Colonic mucosa (tissue), 4 donors: Measurements from ENCODE around the gene CDH12. TPM values are rescaled to one million over a fixed set of nuclear protein-coding genes. Genes with fewer than 3 reads are reported as not detected.

Experiments
- DNase-seq: peaks from one replicate; pipeline ENCODE4 v3.0.0-alpha.2; 2020
- H3K27ac ChIP-seq: fragments of 200-600 bp; one replicate; pipeline ENCODE4 v1.8.0; 2021
- H3K27me3 ChIP-seq: fragments of 200-600 bp; one replicate; pipeline ENCODE4 v1.8.0; 2021
- H3K36me3 ChIP-seq: fragments of 200-600 bp; one replicate; pipeline ENCODE4 v1.8.0; 2021
- H3K4me1 ChIP-seq: fragments of 200-600 bp; one replicate; pipeline ENCODE4 v1.8.0; 2021; ENCODE audit warnings: mild to moderate bottlenecking
- H3K4me3 ChIP-seq: fragments of 200-600 bp; one replicate; pipeline ENCODE4 v1.8.0; 2021
- H3K9ac ChIP-seq, 2 donors: one replicate each; pipeline ENCODE4 v1.7.0; 2013; ENCODE audit warnings: control low read depth in 2 of 2, low read depth in 2 of 2, low read length in 2 of 2
- H3K9me3 ChIP-seq: fragments of 200-600 bp; one replicate; pipeline ENCODE4 v1.8.0; 2021
- intact Hi-C: fragments of 100-400 bp; cut with DNase I; formaldehyde crosslinking; loops from one replicate; pipeline ENCODE4 v1.14.1; 2022
- total RNA-seq, 2 donors: library from RNA; stranded (reverse); fragmentation: NEBNext Ultra II Directional in 1 of 2; extraction: Animal tissue kit (Norgen Biotek cat#: 25700) in 1 of 2; gene quantifications; one replicate each; pipeline ENCODE4 v1.2.1, GENCODE V29; 2021
- TF ChIP-seq, protein P1 (sequence below): fragments of 200-600 bp; IDR thresholded peaks from one replicate; pipeline ENCODE4 v1.8.0; 2022; ENCODE audit warnings: antibody characterized with exemption, mild to moderate bottlenecking
- donor health status: healthy.
- donor health status: DM: no; HTN: no; CAD: no.
- donor health status: DM: no; HTN: no; CAD: no.

Gene CDH12
- total RNA-seq, 2 donors from 2014 or later, result not detected

DNA sequence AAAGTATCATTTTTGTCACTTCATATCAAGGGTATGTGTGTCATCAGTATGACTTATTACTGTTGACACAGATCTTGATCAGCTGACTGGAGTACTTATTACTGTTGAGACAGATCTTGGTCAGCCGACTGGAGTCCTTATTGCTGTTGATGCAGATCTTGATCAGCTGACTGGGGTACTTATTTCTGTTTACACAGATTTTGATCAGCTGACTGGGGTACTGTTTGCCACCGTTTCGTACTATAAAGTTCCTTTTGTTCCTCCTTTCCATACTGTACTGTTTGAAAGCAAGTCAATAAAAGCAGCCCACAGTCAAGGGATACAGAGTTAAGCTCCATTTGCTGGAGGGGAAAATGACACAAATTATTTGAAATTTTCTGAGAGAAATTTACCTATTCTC lies 347.3 kb downstream of the CDH12 start:
- Histone ChIP-seq H3K9me3 (no peaks in the 10 kb centered on the region), H3K4me3 (no peak overlapping the region), H3K4me1 (no peaks in the 10 kb centered on the region), H3K9ac (no peak overlapping the region), H3K36me3 (no peaks in the 10 kb centered on the region), H3K27me3 (no peaks in the 10 kb centered on the region), H3K27ac (no peak overlapping the region)
- TF ChIP-seq, protein P1, sequence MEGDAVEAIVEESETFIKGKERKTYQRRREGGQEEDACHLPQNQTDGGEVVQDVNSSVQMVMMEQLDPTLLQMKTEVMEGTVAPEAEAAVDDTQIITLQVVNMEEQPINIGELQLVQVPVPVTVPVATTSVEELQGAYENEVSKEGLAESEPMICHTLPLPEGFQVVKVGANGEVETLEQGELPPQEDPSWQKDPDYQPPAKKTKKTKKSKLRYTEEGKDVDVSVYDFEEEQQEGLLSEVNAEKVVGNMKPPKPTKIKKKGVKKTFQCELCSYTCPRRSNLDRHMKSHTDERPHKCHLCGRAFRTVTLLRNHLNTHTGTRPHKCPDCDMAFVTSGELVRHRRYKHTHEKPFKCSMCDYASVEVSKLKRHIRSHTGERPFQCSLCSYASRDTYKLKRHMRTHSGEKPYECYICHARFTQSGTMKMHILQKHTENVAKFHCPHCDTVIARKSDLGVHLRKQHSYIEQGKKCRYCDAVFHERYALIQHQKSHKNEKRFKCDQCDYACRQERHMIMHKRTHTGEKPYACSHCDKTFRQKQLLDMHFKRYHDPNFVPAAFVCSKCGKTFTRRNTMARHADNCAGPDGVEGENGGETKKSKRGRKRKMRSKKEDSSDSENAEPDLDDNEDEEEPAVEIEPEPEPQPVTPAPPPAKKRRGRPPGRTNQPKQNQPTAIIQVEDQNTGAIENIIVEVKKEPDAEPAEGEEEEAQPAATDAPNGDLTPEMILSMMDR, result no peak
- DNase-seq, result no peak
- intact Hi-C loops, result no loop called here

DNA sequence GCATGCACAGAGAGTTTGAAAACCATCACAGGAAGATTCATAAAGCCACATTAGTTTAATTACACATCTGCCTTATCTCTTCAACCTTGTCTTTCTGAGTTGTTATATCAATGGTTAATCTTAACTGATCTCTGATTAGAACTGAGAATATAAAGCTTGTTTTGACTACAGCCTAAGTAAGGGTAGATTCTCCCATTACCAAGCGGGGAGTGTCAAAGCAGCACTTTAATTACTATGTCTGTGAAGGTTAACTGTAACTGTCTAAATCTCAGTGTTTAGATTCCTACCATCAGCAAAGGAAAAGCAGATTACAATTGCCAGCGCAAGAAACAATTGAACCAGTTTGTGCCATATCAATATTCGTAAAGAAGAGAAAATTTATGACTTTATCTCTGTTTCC lies 348.7 kb downstream of the CDH12 start:
- TF ChIP-seq, protein P1, result no peak
- Histone ChIP-seq H3K9ac (no peak overlapping the region), H3K9me3 (no peaks in the 10 kb centered on the region), H3K36me3 (no peaks in the 10 kb centered on the region), H3K4me3 (no peak overlapping the region), H3K4me1 (no peaks in the 10 kb centered on the region), H3K27me3 (no peaks in the 10 kb centered on the region), H3K27ac (no peak overlapping the region)
- no peak for DNase-seq
- intact Hi-C loops, result no loop called here

DNA sequence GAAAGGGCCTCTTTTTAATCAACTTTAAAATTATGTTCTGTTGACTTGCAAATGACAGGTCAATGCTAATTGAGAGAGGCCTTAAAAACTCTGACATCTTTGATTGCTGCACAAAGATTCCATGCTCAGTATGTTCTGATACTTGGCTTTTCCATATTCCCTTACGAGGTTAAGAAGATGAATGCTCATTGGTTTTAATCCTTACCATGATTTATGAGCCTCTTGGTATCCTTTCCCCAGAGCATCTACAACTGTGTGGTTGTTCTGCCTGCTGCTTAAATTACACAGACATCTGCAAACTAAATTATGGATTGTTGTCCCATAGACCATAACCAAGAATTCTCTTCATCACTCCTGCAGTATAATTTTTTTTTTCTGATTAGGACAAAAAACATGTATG lies 352.6 kb downstream of the CDH12 start:
- intact Hi-C loops, result no loop called here
- H3K4me1 ChIP-seq, result no peaks in the 10 kb centered on the region
- no peak overlapping the region for H3K27ac ChIP-seq
- TF ChIP-seq, protein P1, result no peak
- no peaks in the 10 kb centered on the region for H3K9me3 ChIP-seq
- no peak overlapping the region for H3K9ac ChIP-seq
- no peaks in the 10 kb centered on the region for H3K27me3 ChIP-seq
- H3K4me3 ChIP-seq, result no peak overlapping the region
- DNase-seq, result no peak
- no peaks in the 10 kb centered on the region for H3K36me3 ChIP-seq

DNA sequence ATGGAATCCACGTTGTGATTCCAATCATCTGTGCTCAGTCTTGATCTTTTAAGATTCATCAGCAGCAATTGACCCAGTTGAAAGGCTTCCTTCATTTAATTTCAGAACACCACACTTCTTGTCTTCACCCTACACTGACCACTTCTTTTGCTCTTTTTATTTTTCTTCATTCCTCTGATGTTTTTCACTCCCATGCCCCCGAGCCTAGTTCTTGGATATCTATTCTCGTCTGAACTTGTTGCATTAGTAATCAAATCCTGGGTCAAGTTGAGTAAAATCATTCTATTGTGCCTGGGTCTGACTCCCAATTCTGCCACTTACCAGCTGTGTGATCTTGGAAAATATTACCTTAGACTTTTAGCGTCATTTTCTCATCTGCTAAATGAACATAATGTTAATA lies 356.5 kb downstream of the CDH12 start:
- intact Hi-C loops, result no loop called here
- no peak for DNase-seq
- Histone ChIP-seq H3K27me3 (no peaks in the 10 kb centered on the region), H3K4me3 (no peak overlapping the region), H3K9ac (no peak overlapping the region), H3K36me3 (no peaks in the 10 kb centered on the region), H3K9me3 (no peaks in the 10 kb centered on the region), H3K27ac (no peak overlapping the region), H3K4me1 (no peaks in the 10 kb centered on the region)
- TF ChIP-seq, protein P1, result no peak

DNA sequence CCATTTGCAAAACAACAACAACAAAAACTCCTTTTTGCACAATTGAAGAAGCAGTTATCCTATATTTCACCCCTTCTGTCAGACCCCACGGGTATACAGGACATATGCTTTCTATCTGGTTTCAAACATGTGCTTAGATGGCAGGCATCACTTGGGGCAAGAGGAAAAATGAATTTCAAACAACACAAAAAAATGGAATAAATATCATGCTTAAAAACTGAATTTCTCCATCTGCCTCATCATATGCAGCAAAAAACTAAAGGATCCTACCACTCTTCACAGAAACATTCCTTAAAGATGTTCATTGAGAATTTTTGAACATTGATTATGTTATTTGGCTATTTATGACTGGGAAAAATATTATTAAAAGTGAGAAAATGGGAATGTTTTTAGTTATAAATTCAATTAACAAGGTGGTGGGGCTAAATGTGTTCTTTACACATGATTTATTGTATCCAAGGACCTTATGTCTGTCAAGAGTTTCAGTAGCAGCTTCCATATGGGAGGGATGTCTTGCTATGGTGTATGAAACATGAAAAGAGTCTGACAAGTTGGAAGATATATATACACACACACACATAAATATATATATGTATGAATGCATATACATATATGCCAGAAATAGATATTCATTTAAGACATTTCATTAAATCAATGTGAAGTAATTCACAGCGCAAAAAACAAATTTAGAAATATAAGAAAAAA lies 358.0 kb downstream of the CDH12 start:
- TF ChIP-seq, protein P1, result no peak
- intact Hi-C loops, result no loop called here
- no peak overlapping the region for H3K4me3 ChIP-seq
- H3K36me3 ChIP-seq, result no peaks in the 10 kb centered on the region
- no peaks in the 10 kb centered on the region for H3K9me3 ChIP-seq
- no peak overlapping the region for H3K9ac ChIP-seq
- DNase-seq, result no peak
- H3K27ac ChIP-seq, result no peak overlapping the region
- H3K4me1 ChIP-seq, result no peaks in the 10 kb centered on the region
- no peaks in the 10 kb centered on the region for H3K27me3 ChIP-seq
